HCT116 (cell line): ENCODE measurements around the gene CHIC1. TPM values are rescaled to one million over a fixed set of nuclear protein-coding genes. Genes with fewer than 3 reads are reported as not detected.

Experiments
- ATAC-seq: fragments of 200-7000 bp; cut with Tn5 transposase; 2 replicates; pipeline ENCODE4 v1.9.1; 2020; ENCODE audit warnings: mild to moderate bottlenecking, moderate library complexity
- BruUV-seq: library from RNA; stranded (reverse); fragments of 400-500 nt; replicated peaks from 2 replicates; lab custom pipeline; 2021; lab: Mats Ljungman, UMichigan
- CTCF ChIA-PET: fragments of 300-600 bp; sonication (Branson Sonifier 250); formaldehyde crosslinking; loops from one replicate; lab custom pipeline; 2021; ENCODE audit warnings: antibody characterized with exemption; lab: Charles Lee
- POLR2A ChIA-PET: fragments of 300-600, 350-600 bp; sonication (Branson Sonifier 250); formaldehyde crosslinking; loops from one replicate; lab custom pipeline; 2021; ENCODE audit warnings: antibody characterized with exemption; lab: Charles Lee
- RAD21 ChIA-PET, 2 experiments: fragments of 300-600 bp; sonication (Branson Sonifier 250); formaldehyde crosslinking; loops; one replicate each; lab custom pipeline; 2023; ENCODE audit warnings: low total read pairs in 2 of 2; ENCODE audit not compliant: uncharacterized antibody in 2 of 2, unreplicated experiment in 2 of 2, low non-redundant PET in 1 of 2; lab: Charles Lee
- DNase-seq: peaks from one replicate; pipeline ENCODE4 v3.0.0-alpha.2; 2010; ENCODE audit warnings: low read depth, low spot score
- H2AFZ ChIP-seq: fragments of 200-600 bp; shearing (Covaris generic), sonication (generic); 2 replicates; pipeline ENCODE4 v1.6.1; 2017; ENCODE audit warnings: low read depth, mixed run types, mixed read lengths, antibody characterized with exemption, low read length; ENCODE audit not compliant: poor library complexity, severe bottlenecking
- H3K27ac ChIP-seq: 2 replicates; pipeline ENCODE4 v1.5.1; 2012; ENCODE audit warnings: low read depth, low read length
- H3K27me3 ChIP-seq: fragments of 200-600 bp; sonication (generic); 2 replicates; pipeline ENCODE4 v1.6.1; 2016; ENCODE audit warnings: mixed run types, low read length, mixed read lengths; ENCODE audit not compliant: insufficient read depth
- H3K36me3 ChIP-seq, 2 experiments: fragments of 200-500 bp in 1 of 2; fragments of 200-600 bp in 1 of 2; sonication (Bioruptor generic) in 1 of 2; sonication (generic) in 1 of 2; 2 replicates each; pipeline versions ENCODE4 v1.5.1 to v1.6.1; 2014 to 2016; ENCODE audit warnings: low read length in 2 of 2, inconsistent platforms in 1 of 2, mixed read lengths in 1 of 2, mixed run types in 1 of 2; ENCODE audit not compliant: insufficient read depth in 2 of 2, control insufficient read depth in 1 of 2
- H3K4me1 ChIP-seq, 2 experiments: fragments of 200-600 bp in 1 of 2; sonication (generic) in 1 of 2; 2 replicates each; pipeline versions ENCODE4 v1.5.1 to v1.6.1; 2012 to 2017; ENCODE audit warnings: low read length in 2 of 2, inconsistent platforms in 1 of 2, mild to moderate bottlenecking in 1 of 2, mixed read lengths in 1 of 2, mixed run types in 1 of 2, moderate library complexity in 1 of 2; ENCODE audit not compliant: insufficient read depth in 2 of 2, control insufficient read depth in 1 of 2
- H3K4me2 ChIP-seq: fragments of 200-600 bp; sonication (generic); 2 replicates; pipeline ENCODE4 v1.6.1; 2017; ENCODE audit warnings: mixed run types, low read length, mixed read lengths
- H3K4me3 ChIP-seq, 2 experiments: fragments of 200-600 bp in 1 of 2; sonication (generic) in 1 of 2; replicated peaks in 1 of 2; 2 replicates each; pipeline ENCODE4 v1.5.1; 2011 to 2016; ENCODE audit warnings: low read length in 2 of 2, control low read depth in 1 of 2, low read depth in 1 of 2, mild to moderate bottlenecking in 1 of 2, mixed read lengths in 1 of 2, mixed run types in 1 of 2
- H3K79me2 ChIP-seq: fragments of 200-600 bp; sonication (generic); 2 replicates; pipeline ENCODE4 v1.6.1; 2017; ENCODE audit warnings: mild to moderate bottlenecking, mixed run types, low read length, moderate library complexity, mixed read lengths; ENCODE audit not compliant: insufficient read depth
- H3K9ac ChIP-seq: fragments of 200-600 bp; sonication (generic); 2 replicates; pipeline ENCODE4 v1.6.1; 2016; ENCODE audit warnings: low read length, mixed read lengths
- H3K9me2 ChIP-seq: fragments of 200-600 bp; sonication (generic), shearing (Covaris generic); 2 replicates; pipeline ENCODE4 v1.6.1; 2017; ENCODE audit warnings: mixed run types, mild to moderate bottlenecking, moderate library complexity; ENCODE audit not compliant: insufficient read depth
- H3K9me3 ChIP-seq, 2 experiments: fragments of 200-500 bp in 1 of 2; fragments of 200-600 bp in 1 of 2; sonication (Bioruptor generic) in 1 of 2; sonication (generic) in 1 of 2; 2 replicates each; pipeline ENCODE4 v1.6.1; 2014 to 2017; ENCODE audit warnings: low read length in 2 of 2, mixed read lengths in 2 of 2, inconsistent platforms in 1 of 2, low read depth in 1 of 2, mild to moderate bottlenecking in 1 of 2, mixed run types in 1 of 2, moderate library complexity in 1 of 2; ENCODE audit not compliant: control insufficient read depth in 1 of 2, insufficient read depth in 1 of 2
- H4K20me1 ChIP-seq: fragments of 200-600 bp; sonication (generic), shearing (Covaris generic); 2 replicates; pipeline ENCODE4 v1.6.1; 2017; ENCODE audit warnings: mixed run types, mild to moderate bottlenecking, moderate library complexity; ENCODE audit not compliant: insufficient read depth
- CBX3 ChIP-seq: IDR thresholded peaks from 2 replicates; pipeline ENCODE4 v1.6.1; 2012; ENCODE audit warnings: low read depth
- EGR1 ChIP-seq: IDR thresholded peaks from 2 replicates; pipeline ENCODE4 v1.6.1; 2012; ENCODE audit warnings: low read depth
- EZH2phosphoT487 ChIP-seq: fragments of 200-600 bp; IDR thresholded peaks from 2 replicates; pipeline ENCODE4 v1.6.1; 2018; ENCODE audit warnings: antibody characterized with exemption, borderline replicate concordance
- FOSL1 ChIP-seq: IDR thresholded peaks from 2 replicates; pipeline ENCODE4 v1.6.1; 2012; ENCODE audit warnings: low read depth
- JUND ChIP-seq: IDR thresholded peaks from 2 replicates; pipeline ENCODE4 v1.6.1; 2012
- MAX ChIP-seq: IDR thresholded peaks from 2 replicates; pipeline ENCODE4 v1.6.1; 2012
- RAD21 ChIP-seq: IDR thresholded peaks from 2 replicates; pipeline ENCODE4 v1.6.1; 2012; ENCODE audit warnings: low read depth, mild to moderate bottlenecking
- SP1 ChIP-seq: IDR thresholded peaks from 2 replicates; pipeline ENCODE4 v1.6.1; 2012; ENCODE audit warnings: low read depth
- TCF7L2 ChIP-seq: IDR thresholded peaks from 2 replicates; pipeline ENCODE4 v1.7.0; 2011; ENCODE audit warnings: borderline replicate concordance, inconsistent platforms; ENCODE audit not compliant: insufficient read depth, insufficient read length; ENCODE audit errors: extremely low read depth
- intact Hi-C: fragments of 100-400 bp; cut with micrococcal nuclease; formaldehyde crosslinking; loops from 2 replicates; pipeline ENCODE4 v1.10.0; 2022
- total RNA-seq: library from RNA; stranded (reverse); gene quantifications from one replicate; pipeline ENCODE4 v1.2.1, GENCODE V29; 2021; ENCODE audit not compliant: unreplicated experiment
- TF ChIP-seq, protein P1 (sequence below): IDR thresholded peaks from 2 replicates; pipeline ENCODE4 v1.6.1; 2011; ENCODE audit warnings: mild to moderate bottlenecking, low read length, moderate library complexity; ENCODE audit not compliant: insufficient replicate concordance; ENCODE audit errors: extremely low read depth

Gene CHIC1
- total RNA-seq, 1 experiment from 2014 or later: 0.10 TPM

DNA sequence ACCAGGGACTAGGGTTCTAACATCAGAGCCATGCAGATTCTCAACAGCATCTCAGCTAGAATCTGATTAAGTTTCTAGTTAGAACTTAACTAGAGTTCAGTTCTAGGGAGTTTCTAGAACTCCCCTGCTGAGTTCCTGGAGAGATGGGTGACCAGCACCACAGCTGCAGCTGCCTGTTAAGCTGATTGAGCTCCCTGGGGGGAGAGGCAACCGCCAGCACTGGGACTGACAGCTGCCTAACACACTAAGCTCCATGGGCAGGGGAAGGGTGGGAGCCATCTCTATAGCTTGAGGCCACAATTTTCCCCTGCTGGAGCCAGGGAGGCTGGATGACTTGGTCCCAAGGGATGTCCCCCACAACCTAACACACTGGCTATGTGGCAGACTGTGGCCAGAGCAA, 84.2 kb downstream of the CHIC1 start:
- intact Hi-C loops: no loop called here
- Histone ChIP-seq H2AFZ (no peak overlapping the region), H3K9me3 (no peaks in the 10 kb centered on the region), H3K36me3 (no peaks in the 10 kb centered on the region), H3K27ac (no peak overlapping the region), H3K4me1 (no peaks in the 10 kb centered on the region), H4K20me1 (no peaks in the 10 kb centered on the region), H3K79me2 (no peaks in the 10 kb centered on the region), H3K9ac (no peak overlapping the region), H3K4me3 (no peak overlapping the region), H3K4me2 (no peak overlapping the region), H3K9me2 (no peaks in the 10 kb centered on the region), H3K27me3 (no peaks in the 10 kb centered on the region)
- ChIA-PET RAD21 (no interaction called here), POLR2A (no interaction called here), CTCF (no interaction called here)
- TF ChIP-seq FOSL1: no peak
- TF ChIP-seq EGR1: no peak
- TF ChIP-seq SP1: no peak
- no peak for TF ChIP-seq TCF7L2
- TF ChIP-seq, protein P1, sequence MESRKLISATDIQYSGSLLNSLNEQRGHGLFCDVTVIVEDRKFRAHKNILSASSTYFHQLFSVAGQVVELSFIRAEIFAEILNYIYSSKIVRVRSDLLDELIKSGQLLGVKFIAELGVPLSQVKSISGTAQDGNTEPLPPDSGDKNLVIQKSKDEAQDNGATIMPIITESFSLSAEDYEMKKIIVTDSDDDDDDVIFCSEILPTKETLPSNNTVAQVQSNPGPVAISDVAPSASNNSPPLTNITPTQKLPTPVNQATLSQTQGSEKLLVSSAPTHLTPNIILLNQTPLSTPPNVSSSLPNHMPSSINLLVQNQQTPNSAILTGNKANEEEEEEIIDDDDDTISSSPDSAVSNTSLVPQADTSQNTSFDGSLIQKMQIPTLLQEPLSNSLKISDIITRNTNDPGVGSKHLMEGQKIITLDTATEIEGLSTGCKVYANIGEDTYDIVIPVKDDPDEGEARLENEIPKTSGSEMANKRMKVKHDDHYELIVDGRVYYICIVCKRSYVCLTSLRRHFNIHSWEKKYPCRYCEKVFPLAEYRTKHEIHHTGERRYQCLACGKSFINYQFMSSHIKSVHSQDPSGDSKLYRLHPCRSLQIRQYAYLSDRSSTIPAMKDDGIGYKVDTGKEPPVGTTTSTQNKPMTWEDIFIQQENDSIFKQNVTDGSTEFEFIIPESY: no peak
- TF ChIP-seq CBX3: no peak
- TF ChIP-seq EZH2phosphoT487: no peak
- no peak for TF ChIP-seq RAD21
- no peak for TF ChIP-seq JUND
- no peak for TF ChIP-seq MAX
- no TSS peak for BruUV-seq
- ATAC-seq (no peak), DNase-seq (no peak)
